Measurements from ENCODE around the gene CRIM1. TPM values are rescaled to one million over a fixed set of nuclear protein-coding genes. Genes with fewer than 3 reads are reported as not detected.

Gene CRIM1
- total RNA-seq, 1 experiment from 2014 or later = 292 TPM

GRCh38 chr2:36339607-36340218, 15.9 kb upstream of the CRIM1 start:
- TF ChIP-seq CTCF (IDR thresholded peaks at IDR 0.05; ENCODE audit: insufficient read depth in 1 of 2, low read depth in 1 of 2, low read length in 1 of 2, severe bottlenecking in 1 of 2, unreplicated experiment in 1 of 2) = no peak
- H3K4me3 ChIP-seq (ENCODE audit: low read depth, low read length) = no peak overlapping the region
- Mint-ChIP-seq H3K9me3 (ENCODE audit: unreplicated experiment) (no peaks in the 10 kb centered on the region), H3K4me3 (ENCODE audit: unreplicated experiment) (peak overlapping the region; percentile 14), H3K36me3 (ENCODE audit: insufficient read depth, unreplicated experiment) (peaks cover 4% of the 10 kb centered on the region), H3K27ac (ENCODE audit: unreplicated experiment) (peak overlapping the region; percentile 49), H3K4me1 (ENCODE audit: low read depth, unreplicated experiment) (peaks cover 24% of the 10 kb centered on the region), H3K27me3 (ENCODE audit: insufficient read depth, unreplicated experiment) (no peaks in the 10 kb centered on the region)
- no peaks in the 10 kb centered on the region for H3K36me3 ChIP-seq (ENCODE audit: control insufficient read depth, insufficient read depth, low read length)
- no peak for DNase-seq
- no TSS peak for BruUV-seq (replicated peaks)
- H3K4me1 ChIP-seq = peaks cover 36% of the 10 kb centered on the region
- H3K27me3 ChIP-seq (replicated peaks; ENCODE audit: control insufficient read depth, insufficient read depth, low read length) = no peaks in the 10 kb centered on the region
- CTCF ChIA-PET = interaction anchor here (1.6 to 2.1 kb wide), 2 partner anchors 13 to 120 kb away, joined by 5 to 8 read pairs; no protein-coding TSS in a partner anchor
- POLR2A ChIA-PET = no interaction called here
- intact Hi-C loops (cut with micrococcal nuclease; ENCODE audit: unreplicated experiment) = no loop called here
- no peaks in the 10 kb centered on the region for H3K9me3 ChIP-seq

GRCh38 chr2:36343606-36344005, 12.0 kb upstream of the CRIM1 start:
- Mint-ChIP-seq H3K9me3 (ENCODE audit: unreplicated experiment) (no peaks in the 10 kb centered on the region), H3K4me3 (ENCODE audit: unreplicated experiment) (no peak overlapping the region), H3K36me3 (ENCODE audit: insufficient read depth, unreplicated experiment) (peaks cover 2% of the 10 kb centered on the region), H3K4me1 (ENCODE audit: low read depth, unreplicated experiment) (peaks cover 12% of the 10 kb centered on the region), H3K27ac (ENCODE audit: unreplicated experiment) (no peak overlapping the region), H3K27me3 (ENCODE audit: insufficient read depth, unreplicated experiment) (no peaks in the 10 kb centered on the region)
- ChIA-PET POLR2A (no interaction called here), CTCF (no interaction called here)
- H3K27me3 ChIP-seq (replicated peaks; ENCODE audit: control insufficient read depth, insufficient read depth, low read length) = no peaks in the 10 kb centered on the region
- H3K4me1 ChIP-seq = peaks cover 20% of the 10 kb centered on the region
- intact Hi-C loops (cut with micrococcal nuclease; ENCODE audit: unreplicated experiment) = no loop called here
- DNase-seq = no peak
- no peak for TF ChIP-seq CTCF (IDR thresholded peaks at IDR 0.05; ENCODE audit: insufficient read depth in 1 of 2, low read depth in 1 of 2, low read length in 1 of 2, severe bottlenecking in 1 of 2, unreplicated experiment in 1 of 2)
- no peaks in the 10 kb centered on the region for H3K36me3 ChIP-seq (ENCODE audit: control insufficient read depth, insufficient read depth, low read length)
- no peaks in the 10 kb centered on the region for H3K9me3 ChIP-seq
- H3K4me3 ChIP-seq (ENCODE audit: low read depth, low read length) = no peak overlapping the region
- BruUV-seq (replicated peaks) = no TSS peak

- Histone ChIP-seq H3K4me3 (ENCODE audit: low read depth, low read length) (no peak overlapping the region), H3K27me3 (replicated peaks; ENCODE audit: control insufficient read depth, insufficient read depth, low read length) (no peaks in the 10 kb centered on the region), H3K9me3 (no peaks in the 10 kb centered on the region), H3K4me1 (peaks cover 40% of the 10 kb centered on the region), H3K36me3 (ENCODE audit: control insufficient read depth, insufficient read depth, low read length) (no peaks in the 10 kb centered on the region)
- ChIA-PET CTCF (no interaction called here), POLR2A (no interaction called here)
- Mint-ChIP-seq H3K9me3 (ENCODE audit: unreplicated experiment) (no peaks in the 10 kb centered on the region), H3K4me1 (ENCODE audit: low read depth, unreplicated experiment) (peaks cover 37% of the 10 kb centered on the region), H3K36me3 (ENCODE audit: insufficient read depth, unreplicated experiment) (peaks cover 9% of the 10 kb centered on the region), H3K27me3 (ENCODE audit: insufficient read depth, unreplicated experiment) (no peaks in the 10 kb centered on the region), H3K4me3 (ENCODE audit: unreplicated experiment) (no peak overlapping the region), H3K27ac (ENCODE audit: unreplicated experiment) (no peak overlapping the region)
- DNase-seq = no peak
- intact Hi-C loops (cut with micrococcal nuclease; ENCODE audit: unreplicated experiment) = no loop called here
- BruUV-seq (replicated peaks) = no TSS peak
- TF ChIP-seq CTCF (IDR thresholded peaks at IDR 0.05; ENCODE audit: insufficient read depth in 1 of 2, low read depth in 1 of 2, low read length in 1 of 2, severe bottlenecking in 1 of 2, unreplicated experiment in 1 of 2) = no peak
Measured at GRCh38 chr2:36348721-36349120, 6.9 kb upstream of the CRIM1 start.

Data from Caco-2 (cell line).